ENCODE results near the gene C14orf132. TPM values are rescaled to one million over a fixed set of nuclear protein-coding genes. Genes with fewer than 3 reads are reported as not detected.

Gene C14orf132
- total and polyA plus RNA-seq, 10 of the 15 experiments (the other 5 are each of a cell fraction or from before 2014, with no cell fraction given): under 0.01 to 1.2 (median 0.03) TPM; not detected in 2

DNA sequence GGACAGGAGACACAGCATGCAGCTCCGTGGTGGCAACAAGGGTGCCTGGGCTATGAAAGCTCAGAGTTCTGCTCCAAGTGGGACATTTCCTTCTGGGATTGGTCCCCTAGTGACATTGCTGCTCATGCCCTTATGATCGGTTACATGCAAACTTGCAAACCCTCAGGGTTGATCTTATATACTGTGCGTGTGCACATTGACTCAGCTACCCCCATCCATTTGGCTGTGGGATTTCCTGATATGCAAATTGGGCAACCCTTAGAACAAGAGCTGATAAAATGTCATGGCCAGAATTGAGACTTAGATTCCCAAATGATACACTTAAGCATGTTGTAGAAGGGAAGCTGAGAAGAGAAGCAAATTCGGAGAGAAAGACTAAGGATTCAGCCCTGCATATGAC, 92.7 kb downstream of the C14orf132 start:
- Histone ChIP-seq H3K4me1 (ENCODE audit: control insufficient read depth, insufficient read depth, low read length) (no peaks in the 10 kb centered on the region), H3K4me2 (ENCODE audit: control insufficient read depth, insufficient read depth) (no peak overlapping the region), H3K9ac (ENCODE audit: control insufficient read depth, insufficient read depth, low read length) (no peak overlapping the region), H3K79me2 (ENCODE audit: control insufficient read depth, insufficient read depth, low read length) (no peaks in the 10 kb centered on the region), H4K20me1 (ENCODE audit: control insufficient read depth, insufficient read depth) (no peaks in the 10 kb centered on the region), H3K4me3 (no peak overlapping the region), H3K9me3 (replicated peaks; ENCODE audit: control insufficient read depth, insufficient read depth, low read length) (no peaks in the 10 kb centered on the region; the same call in 2 of the 3 replicates), H3K27ac (ENCODE audit: control insufficient read depth, insufficient read depth) (no peak overlapping the region), H2AFZ (ENCODE audit: control insufficient read depth, low read depth, low read length) (no peak overlapping the region), H3K36me3 (ENCODE audit: control insufficient read depth in 2 of 2, insufficient read depth in 2 of 2, low read length in 1 of 2) (no peaks in the 10 kb centered on the region), H3K27me3 (replicated peaks in 1 of 2; ENCODE audit: control insufficient read depth in 2 of 2, insufficient read depth in 2 of 2, low read length in 1 of 2) (no peaks in the 10 kb centered on the region; a peak in 1 of 4 replicates)
- 2% methylated on average over 4 of the region's 4 CpGs for WGBS (ENCODE audit: insufficient coverage, insufficient replicate concordance, low lambda C conversion rate, missing lambda C conversion rate)
- ChIA-PET CTCF (no interaction called here), SMC1A (ENCODE audit: uncharacterized antibody, unreplicated experiment) (interaction anchor here (0.8 kb wide), 1 partner anchor 16 kb away, joined by 3 read pairs; no protein-coding TSS in a partner anchor), POLR2A (no interaction called here), RAD21 (ENCODE audit: unreplicated experiment) (no interaction called here)
- FAIRE-seq (no peak), DNase-seq (ENCODE audit: low read depth, low spot score) (no peak), ATAC-seq (no peak)
- BruUV-seq (replicated peaks): no TSS peak
- no peak for TF ChIP-seq RBBP5 (conservative IDR thresholded peaks at IDR 0.05)
- no peak for TF ChIP-seq NR2C1 (IDR thresholded peaks at IDR 0.05)
- TF ChIP-seq DPF2 (IDR thresholded peaks at IDR 0.05): no peak
- no peak for TF ChIP-seq RELA (IDR thresholded peaks at IDR 0.05; ENCODE audit: borderline replicate concordance, partially characterized antibody)
- TF ChIP-seq STAT1 (conservative IDR thresholded peaks at IDR 0.05): no peak
- TF ChIP-seq BCL11A (IDR thresholded peaks at IDR 0.05; ENCODE audit: low read depth, low read length): no peak
- TF ChIP-seq PAX8 (IDR thresholded peaks at IDR 0.05): no peak
- no peak for TF ChIP-seq TCF3 (IDR thresholded peaks at IDR 0.05; ENCODE audit: borderline replicate concordance, insufficient read depth, low read depth, low read length)
- TF ChIP-seq HCFC1 (IDR thresholded peaks at IDR 0.05; ENCODE audit: low read length): no peak
- TF ChIP-seq, protein P1, sequence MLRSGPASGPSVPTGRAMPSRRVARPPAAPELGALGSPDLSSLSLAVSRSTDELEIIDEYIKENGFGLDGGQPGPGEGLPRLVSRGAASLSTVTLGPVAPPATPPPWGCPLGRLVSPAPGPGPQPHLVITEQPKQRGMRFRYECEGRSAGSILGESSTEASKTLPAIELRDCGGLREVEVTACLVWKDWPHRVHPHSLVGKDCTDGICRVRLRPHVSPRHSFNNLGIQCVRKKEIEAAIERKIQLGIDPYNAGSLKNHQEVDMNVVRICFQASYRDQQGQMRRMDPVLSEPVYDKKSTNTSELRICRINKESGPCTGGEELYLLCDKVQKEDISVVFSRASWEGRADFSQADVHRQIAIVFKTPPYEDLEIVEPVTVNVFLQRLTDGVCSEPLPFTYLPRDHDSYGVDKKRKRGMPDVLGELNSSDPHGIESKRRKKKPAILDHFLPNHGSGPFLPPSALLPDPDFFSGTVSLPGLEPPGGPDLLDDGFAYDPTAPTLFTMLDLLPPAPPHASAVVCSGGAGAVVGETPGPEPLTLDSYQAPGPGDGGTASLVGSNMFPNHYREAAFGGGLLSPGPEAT (IDR thresholded peaks at IDR 0.05; ENCODE audit: low read depth): no peak
- TF ChIP-seq KLF5 (IDR thresholded peaks at IDR 0.05; ENCODE audit: partially characterized antibody): no peak
- TF ChIP-seq IKZF1 (conservative IDR thresholded peaks at IDR 0.05): no peak
- no peak for TF ChIP-seq KDM1A (IDR thresholded peaks at IDR 0.05; ENCODE audit: borderline replicate concordance)
- TF ChIP-seq, protein P2, sequence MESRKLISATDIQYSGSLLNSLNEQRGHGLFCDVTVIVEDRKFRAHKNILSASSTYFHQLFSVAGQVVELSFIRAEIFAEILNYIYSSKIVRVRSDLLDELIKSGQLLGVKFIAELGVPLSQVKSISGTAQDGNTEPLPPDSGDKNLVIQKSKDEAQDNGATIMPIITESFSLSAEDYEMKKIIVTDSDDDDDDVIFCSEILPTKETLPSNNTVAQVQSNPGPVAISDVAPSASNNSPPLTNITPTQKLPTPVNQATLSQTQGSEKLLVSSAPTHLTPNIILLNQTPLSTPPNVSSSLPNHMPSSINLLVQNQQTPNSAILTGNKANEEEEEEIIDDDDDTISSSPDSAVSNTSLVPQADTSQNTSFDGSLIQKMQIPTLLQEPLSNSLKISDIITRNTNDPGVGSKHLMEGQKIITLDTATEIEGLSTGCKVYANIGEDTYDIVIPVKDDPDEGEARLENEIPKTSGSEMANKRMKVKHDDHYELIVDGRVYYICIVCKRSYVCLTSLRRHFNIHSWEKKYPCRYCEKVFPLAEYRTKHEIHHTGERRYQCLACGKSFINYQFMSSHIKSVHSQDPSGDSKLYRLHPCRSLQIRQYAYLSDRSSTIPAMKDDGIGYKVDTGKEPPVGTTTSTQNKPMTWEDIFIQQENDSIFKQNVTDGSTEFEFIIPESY (IDR thresholded peaks at IDR 0.05): no peak
- TF ChIP-seq, protein P3, sequence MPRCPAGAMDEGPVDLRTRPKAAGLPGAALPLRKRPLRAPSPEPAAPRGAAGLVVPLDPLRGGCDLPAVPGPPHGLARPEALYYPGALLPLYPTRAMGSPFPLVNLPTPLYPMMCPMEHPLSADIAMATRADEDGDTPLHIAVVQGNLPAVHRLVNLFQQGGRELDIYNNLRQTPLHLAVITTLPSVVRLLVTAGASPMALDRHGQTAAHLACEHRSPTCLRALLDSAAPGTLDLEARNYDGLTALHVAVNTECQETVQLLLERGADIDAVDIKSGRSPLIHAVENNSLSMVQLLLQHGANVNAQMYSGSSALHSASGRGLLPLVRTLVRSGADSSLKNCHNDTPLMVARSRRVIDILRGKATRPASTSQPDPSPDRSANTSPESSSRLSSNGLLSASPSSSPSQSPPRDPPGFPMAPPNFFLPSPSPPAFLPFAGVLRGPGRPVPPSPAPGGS (IDR thresholded peaks at IDR 0.05; ENCODE audit: borderline replicate concordance, insufficient read depth, low read depth, low read length, poor library complexity, severe bottlenecking): no peak
- TF ChIP-seq ZZZ3 (IDR thresholded peaks at IDR 0.05; ENCODE audit: control insufficient read depth, insufficient read length, low read depth): no peak
- no peak for TF ChIP-seq SUZ12 (IDR thresholded peaks at IDR 0.05; ENCODE audit: unreplicated experiment)
- TF ChIP-seq WRNIP1 (IDR thresholded peaks at IDR 0.05; ENCODE audit: borderline replicate concordance, low read depth, low read length): no peak
- in situ Hi-C loops (cut with MboI) (no loop called here), intact Hi-C loops (cut with micrococcal nuclease; ENCODE audit: unreplicated experiment) (no loop called here)
